Measurements from ENCODE around the gene TMED9.

TMED9 gene

GRCh38 chr5:177603631-177604030 lies 11.6 kb downstream of the TMED9 start:
- H3K4me3 ChIP-seq (ENCODE audit: low read length): no peak overlapping the region
- TF ChIP-seq CTCF (IDR thresholded peaks at IDR 0.05; ENCODE audit: low read depth, low read length): no peak
- no peak for TF ChIP-seq EZH2phosphoT487 (IDR thresholded peaks at IDR 0.05; ENCODE audit: low read depth)
- no peaks in the 10 kb centered on the region for H3K9me3 ChIP-seq (ENCODE audit: insufficient read depth, low read length)
- H3K36me3 ChIP-seq (replicated peaks; ENCODE audit: low read depth, low read length): peaks cover 9% of the 10 kb centered on the region
- H3K4me1 ChIP-seq (ENCODE audit: low read length): peaks cover 9% of the 10 kb centered on the region
- 0 out of 2 replicates have a peak, but pooled peaks cover 3% of the 10 kb centered on the region for H4K20me1 ChIP-seq (ENCODE audit: insufficient read depth, low read length)
- H3K9ac ChIP-seq (ENCODE audit: low read length): no peak overlapping the region
- no peak overlapping the region for H2AFZ ChIP-seq (ENCODE audit: low read depth, low read length)
- H3K79me2 ChIP-seq (ENCODE audit: low read length): peaks cover 19% of the 10 kb centered on the region
- H3K4me2 ChIP-seq (ENCODE audit: low read length): no peak overlapping the region
- no peaks in the 10 kb centered on the region for H3K27me3 ChIP-seq (ENCODE audit: low read depth, low read length)
- H3K27ac ChIP-seq (ENCODE audit: low read length): no peak overlapping the region

GRCh38 chr5:177604116-177604521 lies 12.1 kb downstream of the TMED9 start:
- H3K9me3 ChIP-seq (ENCODE audit: insufficient read depth, low read length): no peaks in the 10 kb centered on the region
- H3K36me3 ChIP-seq (replicated peaks; ENCODE audit: low read depth, low read length): peaks cover 14% of the 10 kb centered on the region
- no peak overlapping the region for H3K4me3 ChIP-seq (ENCODE audit: low read length)
- 0 out of 2 replicates have a peak, but pooled peaks cover 3% of the 10 kb centered on the region for H4K20me1 ChIP-seq (ENCODE audit: insufficient read depth, low read length)
- no peak for TF ChIP-seq EZH2phosphoT487 (IDR thresholded peaks at IDR 0.05; ENCODE audit: low read depth)
- TF ChIP-seq CTCF (IDR thresholded peaks at IDR 0.05; ENCODE audit: low read depth, low read length): no peak
- H3K79me2 ChIP-seq (ENCODE audit: low read length): peaks cover 19% of the 10 kb centered on the region
- H3K9ac ChIP-seq (ENCODE audit: low read length): no peak overlapping the region
- H3K27ac ChIP-seq (ENCODE audit: low read length): no peak overlapping the region
- H3K4me1 ChIP-seq (ENCODE audit: low read length): peaks cover 7% of the 10 kb centered on the region
- H3K4me2 ChIP-seq (ENCODE audit: low read length): no peak overlapping the region
- H2AFZ ChIP-seq (ENCODE audit: low read depth, low read length): no peak overlapping the region
- H3K27me3 ChIP-seq (ENCODE audit: low read depth, low read length): no peaks in the 10 kb centered on the region

- H3K36me3 ChIP-seq (replicated peaks; ENCODE audit: low read depth, low read length): peaks cover 20% of the 10 kb centered on the region
- no peaks in the 10 kb centered on the region for H3K27me3 ChIP-seq (ENCODE audit: low read depth, low read length)
- TF ChIP-seq CTCF (IDR thresholded peaks at IDR 0.05; ENCODE audit: low read depth, low read length): no peak
- no peak overlapping the region for H3K27ac ChIP-seq (ENCODE audit: low read length)
- H3K4me2 ChIP-seq (ENCODE audit: low read length): no peak overlapping the region
- no peak overlapping the region for H2AFZ ChIP-seq (ENCODE audit: low read depth, low read length)
- 0 out of 2 replicates have a peak, but pooled peaks cover 3% of the 10 kb centered on the region for H4K20me1 ChIP-seq (ENCODE audit: insufficient read depth, low read length)
- no peak overlapping the region for H3K9ac ChIP-seq (ENCODE audit: low read length)
- H3K79me2 ChIP-seq (ENCODE audit: low read length): peaks cover 19% of the 10 kb centered on the region
- peaks cover 6% of the 10 kb centered on the region for H3K4me1 ChIP-seq (ENCODE audit: low read length)
- H3K4me3 ChIP-seq (ENCODE audit: low read length): no peak overlapping the region
- H3K9me3 ChIP-seq (ENCODE audit: insufficient read depth, low read length): no peaks in the 10 kb centered on the region
Measured at GRCh38 chr5:177604656-177605055, 12.7 kb downstream of the TMED9 start.

DNA sequence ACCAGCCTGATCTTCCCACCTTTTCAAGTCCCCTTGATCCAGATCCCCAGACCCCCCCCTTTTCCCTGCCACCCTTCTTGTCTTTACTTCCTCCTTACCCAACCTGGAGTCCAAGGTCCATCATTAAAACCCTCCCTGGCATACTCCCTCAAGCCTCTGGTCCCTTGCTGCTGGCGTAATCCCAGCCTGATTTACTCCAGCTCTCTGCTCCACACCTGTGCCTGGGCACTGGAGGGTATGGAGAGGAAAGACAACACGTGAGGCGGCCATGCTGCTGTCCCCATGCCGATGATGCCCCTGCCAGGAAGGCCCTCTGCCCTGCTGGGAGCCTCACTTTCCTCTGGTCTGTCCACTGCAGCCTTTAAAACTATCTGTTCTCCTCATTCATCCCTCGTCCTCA lies 13.1 kb downstream of the TMED9 start:
- Histone ChIP-seq H3K36me3 (replicated peaks; ENCODE audit: low read depth, low read length) (peaks cover 22% of the 10 kb centered on the region), H3K79me2 (ENCODE audit: low read length) (peaks cover 18% of the 10 kb centered on the region), H4K20me1 (ENCODE audit: insufficient read depth, low read length) (0 out of 2 replicates have a peak, but pooled peaks cover 3% of the 10 kb centered on the region), H3K27me3 (ENCODE audit: low read depth, low read length) (no peaks in the 10 kb centered on the region), H2AFZ (ENCODE audit: low read depth, low read length) (no peak overlapping the region), H3K4me3 (ENCODE audit: low read length) (no peak overlapping the region), H3K9ac (ENCODE audit: low read length) (no peak overlapping the region), H3K4me2 (ENCODE audit: low read length) (no peak overlapping the region), H3K27ac (ENCODE audit: low read length) (no peak overlapping the region), H3K4me1 (ENCODE audit: low read length) (peaks cover 6% of the 10 kb centered on the region), H3K9me3 (ENCODE audit: insufficient read depth, low read length) (no peaks in the 10 kb centered on the region)
- no peak for TF ChIP-seq EZH2phosphoT487 (IDR thresholded peaks at IDR 0.05; ENCODE audit: low read depth)
- no peak for TF ChIP-seq CTCF (IDR thresholded peaks at IDR 0.05; ENCODE audit: low read depth, low read length)

Data from OCI-LY3 (cell line).